Peyer's patch (tissue), 4 donors: ENCODE measurements around the gene DENND1B. TPM values are rescaled to one million over a fixed set of nuclear protein-coding genes. Genes with fewer than 3 reads are reported as not detected.

Experiments used
- DNase-seq, 3 donors: peaks; one replicate each; pipeline ENCODE4 v3.0.0-alpha.2; 2017 to 2019
- H3K27ac ChIP-seq, 4 donors: fragments of 200-600 bp; sonication (generic); one replicate each; pipeline ENCODE4 v1.5.1; 2016 to 2019
- H3K27me3 ChIP-seq, 2 donors: fragments of 200-600 bp; sonication (generic); one replicate each; pipeline ENCODE4 v1.5.1; 2019
- H3K36me3 ChIP-seq, 3 donors: fragments of 200-600 bp; sonication (generic); one replicate each; pipeline ENCODE4 v1.5.1; 2016 to 2019
- H3K4me1 ChIP-seq, 4 donors: fragments of 200-600 bp; sonication (generic); one replicate each; pipeline ENCODE4 v1.5.1; 2016 to 2019
- H3K4me3 ChIP-seq, 4 donors: fragments of 200-600 bp; sonication (generic); 1 replicate in 3 of 4; 2 replicates in 1 of 4; pipeline ENCODE4 v1.5.1; 2016 to 2019; ENCODE audit warnings: mild to moderate bottlenecking in 1 of 4
- H3K9me3 ChIP-seq, 4 donors: fragments of 200-600 bp; sonication (generic); one replicate each; pipeline ENCODE4 v1.5.1; 2016 to 2019; ENCODE audit warnings: mild to moderate bottlenecking in 1 of 4
- POLR2A ChIP-seq, 2 donors: fragments of 450-650 bp; IDR thresholded peaks; one replicate each; pipeline ENCODE4 v1.5.1; 2017; ENCODE audit warnings: antibody characterized with exemption in 2 of 2, mild to moderate bottlenecking in 2 of 2, moderate library complexity in 2 of 2
- total RNA-seq, 4 donors: library from RNA; depleted of rRNA; stranded (reverse); fragments of >200 nt; gene quantifications; one replicate each; pipeline ENCODE4 v1.1.0, GENCODE V29; 2016
- TF ChIP-seq, protein P1 (sequence below), 6 experiments: fragments of 450-650 bp in 4 of 6; fragments of 200-600 bp in 2 of 6; sonication (generic) in 1 of 6; IDR thresholded peaks; one replicate each; pipeline ENCODE4 v1.5.1; 2017 to 2019; ENCODE audit warnings: antibody characterized with exemption in 6 of 6, mild to moderate bottlenecking in 3 of 6, moderate library complexity in 1 of 6

DENND1B gene
- total RNA-seq, 4 donors from 2014 or later, result 46.2 to 84.2 (median 69.3) TPM

DNA sequence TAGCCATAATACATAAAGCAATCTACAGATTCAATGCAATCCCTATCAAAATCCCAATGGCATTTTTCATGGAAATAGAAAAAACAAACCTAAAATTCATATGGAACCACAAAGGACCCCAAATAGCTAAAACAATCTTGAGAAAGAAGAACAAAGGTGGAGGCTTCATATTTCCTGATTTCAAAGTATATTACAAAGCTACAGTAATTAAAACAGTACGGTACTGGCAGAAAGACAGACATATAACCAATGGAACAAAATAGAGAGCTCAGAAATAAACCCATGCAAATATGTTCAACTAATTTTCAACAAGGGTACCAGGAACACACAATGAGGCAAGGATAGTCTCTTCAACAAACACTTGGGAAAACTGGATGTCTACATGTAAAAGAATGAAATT is 87.0 kb downstream of the DENND1B start:
- H3K36me3 ChIP-seq, result peaks cover 0 to 7% (median 0%) of the 10 kb centered on the region in 3 donors

GRCh38 chr1:197686702-197687355 is 88.5 kb downstream of the DENND1B start:
- Histone ChIP-seq H3K27me3 (no peaks in the 10 kb centered on the region), H3K4me1 (no peaks in the 10 kb centered on the region), H3K36me3 (peaks cover 0 to 7% (median 0%) of the 10 kb centered on the region in 3 donors), H3K27ac (no peak overlapping the region), H3K4me3 (no peak overlapping the region), H3K9me3 (peaks cover 0 to 7% (median 0%) of the 10 kb centered on the region in 4 donors)
- no peak for DNase-seq
- TF ChIP-seq, protein P1, sequence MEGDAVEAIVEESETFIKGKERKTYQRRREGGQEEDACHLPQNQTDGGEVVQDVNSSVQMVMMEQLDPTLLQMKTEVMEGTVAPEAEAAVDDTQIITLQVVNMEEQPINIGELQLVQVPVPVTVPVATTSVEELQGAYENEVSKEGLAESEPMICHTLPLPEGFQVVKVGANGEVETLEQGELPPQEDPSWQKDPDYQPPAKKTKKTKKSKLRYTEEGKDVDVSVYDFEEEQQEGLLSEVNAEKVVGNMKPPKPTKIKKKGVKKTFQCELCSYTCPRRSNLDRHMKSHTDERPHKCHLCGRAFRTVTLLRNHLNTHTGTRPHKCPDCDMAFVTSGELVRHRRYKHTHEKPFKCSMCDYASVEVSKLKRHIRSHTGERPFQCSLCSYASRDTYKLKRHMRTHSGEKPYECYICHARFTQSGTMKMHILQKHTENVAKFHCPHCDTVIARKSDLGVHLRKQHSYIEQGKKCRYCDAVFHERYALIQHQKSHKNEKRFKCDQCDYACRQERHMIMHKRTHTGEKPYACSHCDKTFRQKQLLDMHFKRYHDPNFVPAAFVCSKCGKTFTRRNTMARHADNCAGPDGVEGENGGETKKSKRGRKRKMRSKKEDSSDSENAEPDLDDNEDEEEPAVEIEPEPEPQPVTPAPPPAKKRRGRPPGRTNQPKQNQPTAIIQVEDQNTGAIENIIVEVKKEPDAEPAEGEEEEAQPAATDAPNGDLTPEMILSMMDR (IDR thresholded peaks at IDR 0.05), result no peak
- no peak for TF ChIP-seq POLR2A (IDR thresholded peaks at IDR 0.05)

More for the DNA sequence above, 87.0 kb downstream of the DENND1B start:
- no peaks in the 10 kb centered on the region for H3K27me3 ChIP-seq
- TF ChIP-seq, protein P1 (IDR thresholded peaks at IDR 0.05), result no peak
- no peak for TF ChIP-seq POLR2A (IDR thresholded peaks at IDR 0.05)
- H3K4me1 ChIP-seq, result peaks cover 0 to 12% (median 0%) of the 10 kb centered on the region in 4 donors
- no peak overlapping the region for H3K4me3 ChIP-seq
- H3K27ac ChIP-seq, result no peak overlapping the region
- peaks cover 0 to 7% (median 0%) of the 10 kb centered on the region in 4 donors for H3K9me3 ChIP-seq
- DNase-seq, result no peak

GRCh38 chr1:197686231-197686630 is 89.0 kb downstream of the DENND1B start:
- Histone ChIP-seq H3K4me3 (no peak overlapping the region), H3K4me1 (no peaks in the 10 kb centered on the region), H3K27ac (no peak overlapping the region), H3K9me3 (peaks cover 0 to 7% (median 0%) of the 10 kb centered on the region in 4 donors), H3K36me3 (peaks cover 0 to 7% (median 0%) of the 10 kb centered on the region in 3 donors), H3K27me3 (no peaks in the 10 kb centered on the region)
- TF ChIP-seq, protein P1 (IDR thresholded peaks at IDR 0.05), result no peak
- no peak for TF ChIP-seq POLR2A (IDR thresholded peaks at IDR 0.05)
- no peak for DNase-seq

GRCh38 chr1:197685785-197686184 is 89.5 kb downstream of the DENND1B start:
- H3K27me3 ChIP-seq, result no peaks in the 10 kb centered on the region
- peaks cover 0 to 7% (median 0%) of the 10 kb centered on the region in 4 donors for H3K9me3 ChIP-seq
- H3K4me3 ChIP-seq, result no peak overlapping the region
- H3K36me3 ChIP-seq, result peaks cover 0 to 7% (median 0%) of the 10 kb centered on the region in 3 donors
- H3K27ac ChIP-seq, result no peak overlapping the region
- no peak for DNase-seq
- no peaks in the 10 kb centered on the region for H3K4me1 ChIP-seq
- TF ChIP-seq, protein P1 (IDR thresholded peaks at IDR 0.05), result no peak
- TF ChIP-seq POLR2A (IDR thresholded peaks at IDR 0.05), result no peak

DNA sequence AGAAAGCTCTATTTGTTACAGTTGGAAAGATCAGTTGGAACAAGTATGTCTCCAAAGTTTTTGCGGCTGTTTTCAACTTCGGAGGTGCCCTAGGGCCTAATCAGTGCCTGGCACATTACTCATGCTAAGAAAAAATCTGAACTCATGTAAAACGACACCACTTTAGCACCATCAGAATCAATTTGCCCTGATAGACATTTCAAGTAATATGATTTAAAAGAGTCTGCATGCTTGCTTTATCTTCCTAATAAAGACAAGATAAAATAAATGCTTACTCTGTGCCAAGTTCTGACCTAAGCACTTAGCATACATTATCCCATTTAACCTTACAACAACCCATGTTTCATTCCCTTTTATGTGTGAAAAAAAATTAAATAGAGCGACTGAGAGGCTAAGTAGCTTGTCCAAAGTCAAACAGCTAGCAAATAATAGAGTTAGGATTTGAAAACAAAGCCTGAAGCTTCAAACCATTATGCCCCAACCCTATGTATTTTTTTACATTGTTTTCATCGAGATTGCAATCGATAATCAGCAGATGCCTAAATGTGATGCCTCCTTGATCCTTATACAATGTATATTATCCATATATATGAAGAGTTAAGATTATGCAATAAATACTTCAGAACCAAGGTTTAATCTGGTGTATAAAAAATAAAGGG is 91.3 kb downstream of the DENND1B start:
- TF ChIP-seq POLR2A (IDR thresholded peaks at IDR 0.05), result no peak
- TF ChIP-seq, protein P1 (IDR thresholded peaks at IDR 0.05), result no peak
- DNase-seq, result no peak
- Histone ChIP-seq H3K36me3 (no peaks in the 10 kb centered on the region), H3K4me3 (no peak overlapping the region), H3K9me3 (peaks cover 0 to 7% (median 0%) of the 10 kb centered on the region in 4 donors), H3K4me1 (no peaks in the 10 kb centered on the region), H3K27ac (no peak overlapping the region), H3K27me3 (no peaks in the 10 kb centered on the region)
